Right hindlimb (tissue), 1 donor: ENCODE measurements around the gene RIMBP3B.
"Not testable (repeated sequence)": the region's sequence is repeated elsewhere in the genome, so short reads cannot be mapped to it uniquely, and the experiment has no call there.

Experiments used
- DNase-seq: peaks from one replicate; pipeline ENCODE4 v3.0.0-alpha.2; 2018

Gene RIMBP3B

GRCh38 chr22:21383701-21384467, at the start of gene RIMBP3B:
Gene RIMBP3B, plus strand, starts transcription at chr22:21383751. Its CDS starts 108 bp downstream, at chr22:21383859.
- not testable (repeated sequence) for DNase-seq

GRCh38 chr22:21357527-21357926, 26.0 kb upstream of the RIMBP3B start:
- not testable (repeated sequence) for DNase-seq

GRCh38 chr22:21360525-21360924, 23.0 kb upstream of the RIMBP3B start:
- DNase-seq = not testable (repeated sequence)

- not testable (repeated sequence) for DNase-seq
Observed at GRCh38 chr22:21362473-21362872, 21.1 kb upstream of the RIMBP3B start.

- not testable (repeated sequence) for DNase-seq
Observed at GRCh38 chr22:21363061-21363460, 20.5 kb upstream of the RIMBP3B start.

GRCh38 chr22:21363803-21364202, 19.7 kb upstream of the RIMBP3B start:
- DNase-seq = not testable (repeated sequence)

GRCh38 chr22:21364362-21364761, 19.2 kb upstream of the RIMBP3B start:
- DNase-seq = not testable (repeated sequence)

- DNase-seq = not testable (repeated sequence)
Observed at GRCh38 chr22:21365337-21365736, 18.2 kb upstream of the RIMBP3B start.

- not testable (repeated sequence) for DNase-seq
Observed at GRCh38 chr22:21368603-21369310, 14.8 kb upstream of the RIMBP3B start.

GRCh38 chr22:21375880-21376279, 7.7 kb upstream of the RIMBP3B start:
- not testable (repeated sequence) for DNase-seq

GRCh38 chr22:21384468-21385357, 1.2 kb downstream of the RIMBP3B start:
- not testable (repeated sequence) for DNase-seq

GRCh38 chr22:21389480-21389879, 5.9 kb downstream of the RIMBP3B start:
- DNase-seq = not testable (repeated sequence)

GRCh38 chr22:21390013-21390412, 6.5 kb downstream of the RIMBP3B start:
- not testable (repeated sequence) for DNase-seq

- not testable (repeated sequence) for DNase-seq
Observed at GRCh38 chr22:21394613-21395012, 11.1 kb downstream of the RIMBP3B start.

- DNase-seq = not testable (repeated sequence)
Observed at GRCh38 chr22:21401197-21401969, 17.8 kb downstream of the RIMBP3B start.

- not testable (repeated sequence) for DNase-seq
Observed at GRCh38 chr22:21402763-21403314, 19.3 kb downstream of the RIMBP3B start.

GRCh38 chr22:21407139-21407538, 23.6 kb downstream of the RIMBP3B start:
- DNase-seq = not testable (repeated sequence)

- DNase-seq = not testable (repeated sequence)
Observed at GRCh38 chr22:21407792-21408191, 24.2 kb downstream of the RIMBP3B start.

GRCh38 chr22:21416375-21416774, 32.8 kb downstream of the RIMBP3B start:
- DNase-seq = not testable (repeated sequence)

GRCh38 chr22:21417227-21417746, 33.7 kb downstream of the RIMBP3B start, which contains the start of gene HIC2:
Gene HIC2, plus strand, starts transcription at chr22:21417371. Its CDS starts 25,461 bp downstream, at chr22:21442832.
- DNase-seq = not testable (repeated sequence)

GRCh38 chr22:21417853-21418252, 34.3 kb downstream of the RIMBP3B start:
- DNase-seq = not testable (repeated sequence)
